ENCODE measurements around the gene SLC37A2.

- TF ChIP-seq CTCF (IDR thresholded peaks at IDR 0.05): no peak
- no peak for TF ChIP-seq POLR2A (IDR thresholded peaks at IDR 0.05)
Observed at GRCh38 chr11:125063429-125064043, 431 bp downstream of the SLC37A2 start.
